Measurements from ENCODE around the gene DOCK4.

Gene DOCK4

DNA sequence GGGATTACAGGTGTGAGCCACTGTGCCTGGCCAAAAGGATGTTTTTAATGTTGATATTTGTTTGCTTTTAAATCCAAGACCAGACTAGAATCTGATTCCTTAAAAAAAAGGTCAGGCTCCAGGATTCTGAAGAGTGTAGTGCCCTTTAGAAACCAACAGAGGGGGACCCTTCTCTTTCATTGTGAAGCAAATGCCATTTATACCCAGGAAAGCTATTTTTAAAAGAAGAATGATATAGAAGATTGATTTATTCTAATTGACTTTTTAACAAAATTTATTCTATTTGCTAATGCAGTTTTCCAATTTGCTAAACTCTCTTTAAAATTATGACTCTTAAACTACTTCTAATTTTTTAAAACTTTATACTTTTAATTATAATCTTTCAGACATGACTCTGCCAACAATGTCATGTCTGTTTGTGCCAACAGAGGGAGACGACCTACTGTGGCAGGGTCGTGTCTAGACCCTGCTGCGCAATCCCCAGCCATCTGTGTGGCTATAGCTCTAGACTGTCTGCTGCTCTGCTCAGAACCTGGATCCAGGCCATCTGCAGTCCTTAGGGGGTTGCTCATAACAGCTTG, 442.9 kb downstream of the DOCK4 start:
- no peak for DNase-seq (ENCODE audit: low read depth)

DNA sequence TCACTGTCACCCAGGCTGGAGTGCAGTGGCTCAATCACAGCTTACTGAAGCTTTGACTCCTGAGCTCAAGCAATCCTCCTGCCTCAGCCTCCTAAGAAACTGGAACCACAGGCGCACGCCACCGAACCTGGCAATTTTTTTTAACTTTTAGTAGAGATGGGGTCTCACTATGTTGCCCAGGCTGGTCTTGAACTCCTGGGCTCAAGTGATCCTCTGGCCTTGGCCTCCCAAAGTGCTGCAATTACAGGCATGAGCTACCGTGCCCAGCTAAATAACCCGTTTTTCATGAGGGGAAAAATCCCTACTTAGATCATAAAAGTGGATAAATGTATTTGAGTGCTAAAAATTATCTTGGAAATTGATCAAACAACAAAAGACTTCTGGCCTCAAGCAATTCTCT, 443.4 kb downstream of the DOCK4 start:
- DNase-seq (ENCODE audit: low read depth) = no peak

DNA sequence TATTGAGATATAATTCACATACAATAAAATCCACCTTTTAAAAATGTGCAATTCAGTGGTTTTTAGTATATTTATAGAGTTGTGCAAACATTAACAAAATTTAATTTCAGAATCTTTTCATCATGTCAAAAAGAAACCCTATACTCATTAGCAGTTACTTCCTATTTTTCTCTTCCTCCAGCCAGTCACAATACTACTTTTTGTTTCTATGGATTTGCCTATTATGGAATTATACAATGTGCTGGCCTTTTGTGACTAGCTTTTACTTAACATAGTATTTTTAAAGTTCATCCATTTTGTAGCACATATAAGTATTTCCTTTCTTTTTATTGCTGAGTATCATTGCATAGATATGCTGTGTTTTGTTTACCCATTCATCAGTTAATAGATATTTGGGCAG, 444.0 kb downstream of the DOCK4 start:
- DNase-seq (ENCODE audit: low read depth) = no peak

DNA sequence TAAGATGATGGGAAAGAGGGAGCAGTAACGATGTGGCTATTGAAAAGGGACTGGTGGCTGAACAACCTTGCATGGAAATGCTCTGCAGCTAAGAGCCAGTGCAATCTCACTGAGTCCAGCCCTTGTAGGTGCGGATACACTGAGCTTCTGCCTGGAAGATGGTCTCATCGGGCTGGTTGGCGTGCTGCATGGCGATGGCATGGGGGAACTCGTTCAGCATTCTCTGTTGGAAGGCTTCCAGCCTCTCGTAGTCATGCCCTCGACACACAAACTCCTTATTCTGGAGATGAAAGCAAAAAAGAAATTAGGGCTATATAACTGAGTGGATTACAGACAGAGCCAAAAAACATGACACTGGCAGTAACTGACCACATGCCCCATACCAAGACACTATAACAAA, 446.2 kb downstream of the DOCK4 start:
- DNase-seq (ENCODE audit: low read depth) = no peak

DNA sequence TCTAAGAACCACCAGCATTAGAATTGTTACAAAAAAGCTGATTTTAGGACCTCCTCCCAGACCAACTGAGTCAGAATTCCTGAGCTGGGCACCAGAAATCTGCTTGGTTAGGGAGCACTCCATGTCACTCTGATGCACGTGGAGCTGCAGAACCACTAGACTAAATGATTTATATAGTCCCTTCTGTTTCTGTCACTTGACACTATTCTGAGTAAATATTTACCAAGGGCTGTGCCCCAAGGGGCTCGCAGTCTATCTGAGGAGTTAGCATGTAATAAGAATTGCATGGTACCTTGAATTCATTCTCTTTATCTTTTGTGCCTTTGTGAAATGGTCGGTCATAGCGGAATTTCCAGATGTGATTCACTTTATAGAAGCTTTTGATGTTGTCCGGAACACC, 447.9 kb downstream of the DOCK4 start:
- no peak for DNase-seq (ENCODE audit: low read depth)

DNA sequence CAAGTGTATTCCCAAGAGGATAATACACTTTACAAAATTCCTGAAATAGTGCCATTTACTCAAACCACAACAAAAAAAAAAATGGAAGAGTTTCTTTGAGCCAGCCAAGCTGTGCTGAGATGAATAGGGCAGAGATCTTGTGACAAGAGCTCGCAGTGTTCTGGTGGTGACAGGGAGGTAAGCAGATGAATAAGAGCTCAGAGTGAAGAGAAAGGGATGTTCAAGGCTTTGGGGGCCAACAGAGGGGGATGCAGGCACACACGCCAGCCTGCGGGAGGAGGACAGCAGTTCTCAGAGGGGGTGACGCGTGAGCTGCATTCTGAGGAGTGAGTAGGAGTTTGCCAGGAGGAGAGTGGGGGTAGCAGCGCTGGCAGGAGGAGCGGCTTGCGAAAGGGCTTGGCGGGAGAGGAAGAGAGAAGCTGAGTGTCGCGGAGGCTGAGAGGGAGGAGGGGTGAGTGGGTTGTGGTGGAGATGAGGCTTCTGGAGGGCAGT, 449.5 kb downstream of the DOCK4 start:
- DNase-seq (ENCODE audit: low read depth) = no peak

DNA sequence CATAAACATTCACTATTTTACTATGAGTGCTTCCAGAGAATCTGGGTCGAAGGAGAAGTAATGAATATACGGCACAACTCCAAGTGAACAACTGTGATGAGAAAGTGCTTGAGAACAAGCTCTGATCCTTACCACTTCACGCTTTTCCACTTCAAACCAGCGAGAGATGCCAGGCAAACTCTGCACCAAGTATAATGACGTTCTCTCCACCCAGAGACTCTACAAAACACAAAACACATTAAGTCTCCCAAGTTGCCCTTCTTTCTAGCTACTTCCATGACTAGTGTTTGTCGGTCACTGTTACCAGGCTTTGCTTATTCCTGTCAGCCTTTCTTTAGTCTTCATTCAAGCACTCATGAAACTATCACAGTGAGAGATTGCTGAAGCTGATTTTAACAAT, 450.8 kb downstream of the DOCK4 start:
- no peak for DNase-seq (ENCODE audit: low read depth)

DNA sequence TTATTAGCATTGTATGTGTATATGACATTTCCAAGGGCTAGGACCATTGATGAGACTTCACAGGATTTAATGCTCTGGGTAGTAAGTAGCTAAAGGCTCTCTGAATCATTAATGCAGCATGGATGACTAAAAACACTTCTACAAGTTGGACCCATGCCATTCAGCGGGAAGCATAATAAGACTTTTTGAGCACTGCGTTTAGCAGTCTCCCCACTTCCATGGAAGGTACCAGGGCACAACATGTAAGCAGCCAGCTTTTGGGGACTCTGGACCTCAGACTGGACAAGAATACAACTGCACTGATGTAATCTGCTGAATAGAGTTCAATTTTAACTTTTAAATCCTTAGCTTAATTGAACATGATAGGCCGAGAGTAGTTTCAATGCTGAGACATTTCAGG, 452.2 kb downstream of the DOCK4 start:
- no peak for DNase-seq (ENCODE audit: low read depth)

DNA sequence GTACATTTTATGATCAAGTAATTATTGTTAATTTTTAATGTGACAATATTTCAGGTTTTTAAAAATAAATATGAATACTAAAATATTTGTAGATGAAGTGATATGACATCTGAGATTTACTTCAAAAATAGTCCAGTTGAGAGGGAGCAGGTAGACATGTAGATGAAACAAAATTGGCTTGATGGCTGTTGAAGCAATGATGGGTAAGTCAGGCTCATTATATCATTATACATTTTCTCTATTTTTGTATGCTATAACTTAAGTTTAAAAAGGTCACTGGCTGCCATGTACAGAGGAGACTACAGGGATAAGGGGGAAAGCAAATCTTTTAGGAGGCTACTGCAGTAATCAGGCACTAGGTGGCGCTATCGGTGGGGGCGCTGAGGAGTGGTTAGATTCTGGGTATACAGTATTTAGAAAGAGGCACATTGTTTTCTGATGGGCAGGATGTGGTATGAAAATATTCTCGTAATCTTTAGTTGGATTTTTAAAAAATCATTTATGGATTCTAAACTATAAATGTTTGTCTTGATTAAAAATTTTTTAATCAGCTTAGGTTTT, 454.1 kb downstream of the DOCK4 start:
- no peak for DNase-seq (ENCODE audit: low read depth)

DNA sequence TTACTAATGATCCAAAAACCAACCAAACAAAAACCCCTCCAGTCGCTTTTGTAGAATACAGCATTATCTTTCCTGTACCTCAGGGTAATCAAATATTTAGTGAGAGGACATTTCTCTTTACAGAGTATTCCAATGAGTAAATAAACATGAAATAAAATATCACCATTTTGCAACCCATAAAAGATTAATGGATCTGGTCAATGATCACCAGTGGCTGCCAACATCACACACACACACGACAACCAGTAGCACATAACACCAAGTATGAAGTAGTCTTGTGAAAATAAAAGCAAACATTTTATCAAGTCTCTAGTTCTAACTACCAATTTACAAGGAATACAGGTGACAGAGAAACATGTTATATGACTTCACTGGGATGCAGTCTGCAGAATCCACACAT, 455.3 kb downstream of the DOCK4 start:
- DNase-seq (ENCODE audit: low read depth) = no peak

DNA sequence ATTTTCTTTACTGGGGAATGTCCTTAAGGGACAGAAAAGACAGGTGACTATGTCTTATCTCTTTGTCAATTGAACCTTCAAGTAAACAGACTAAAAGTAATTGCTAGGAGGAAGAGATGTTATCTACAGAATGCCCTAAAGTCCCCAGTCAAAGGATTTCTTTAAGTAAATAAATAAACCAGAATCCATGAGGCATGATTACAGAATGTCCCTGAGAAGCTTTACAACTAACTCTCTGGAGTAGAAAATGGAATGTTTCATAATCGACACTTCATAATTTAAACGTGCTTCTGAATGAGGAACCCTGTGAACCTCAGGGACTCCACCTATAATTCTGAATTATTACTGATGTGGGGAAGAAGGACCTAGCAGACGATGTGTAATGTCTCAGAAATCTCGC, 456.0 kb downstream of the DOCK4 start:
- DNase-seq (ENCODE audit: low read depth) = no peak

DNA sequence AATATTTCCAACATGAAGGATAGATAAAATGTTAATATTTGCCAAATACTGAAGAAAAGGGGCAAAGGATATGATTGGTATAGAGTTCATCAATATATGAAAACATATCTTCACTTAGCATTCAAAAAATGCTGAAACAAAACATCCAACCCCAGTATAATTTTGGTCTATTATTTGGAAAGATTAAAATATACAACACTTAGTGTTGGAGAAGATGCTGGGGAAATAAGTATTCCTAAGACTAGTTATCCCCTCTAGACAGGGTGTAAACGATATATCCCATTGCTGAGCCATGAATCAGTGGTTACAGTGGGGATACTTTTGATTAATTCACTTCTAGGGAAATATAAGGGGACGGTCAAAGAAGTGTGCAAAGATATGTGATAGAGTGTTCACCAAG, 456.6 kb downstream of the DOCK4 start:
- DNase-seq (ENCODE audit: low read depth) = no peak

DNA sequence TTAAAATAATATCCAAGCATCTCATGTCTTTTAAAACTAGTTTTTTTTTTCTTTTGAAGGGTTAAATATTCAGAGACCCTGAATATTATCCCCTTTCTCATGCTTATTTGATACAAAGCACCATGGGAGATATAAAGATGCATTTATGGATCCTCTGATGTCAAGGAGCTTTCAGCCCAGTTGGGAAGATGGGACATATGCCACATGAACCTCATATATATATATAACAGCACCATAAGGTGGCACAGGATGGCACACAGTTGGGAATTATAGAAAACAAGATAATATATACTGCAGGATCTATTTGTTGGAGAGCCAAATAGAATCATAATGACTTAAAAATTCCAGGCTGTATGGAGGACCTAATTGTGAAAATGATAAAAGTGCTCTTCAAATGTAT, 458.5 kb downstream of the DOCK4 start:
- no peak for DNase-seq (ENCODE audit: low read depth)

DNA sequence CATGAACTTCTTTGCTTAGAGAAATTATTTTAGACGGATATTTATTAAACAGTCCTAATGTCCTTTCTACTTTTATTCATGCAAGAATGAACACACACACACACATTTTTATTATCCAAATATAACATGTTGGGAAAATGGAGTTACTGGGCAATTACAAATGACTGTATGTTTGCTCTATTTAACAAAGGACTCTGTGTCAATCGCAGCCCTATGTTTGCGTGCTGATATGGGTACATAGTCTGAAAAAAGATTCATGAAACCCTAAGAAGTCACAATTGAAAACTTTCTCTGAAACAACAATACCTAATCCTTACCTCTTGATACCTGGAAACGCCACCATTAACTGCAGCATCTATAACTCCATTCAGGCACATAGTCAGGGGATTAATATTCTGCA, 459.2 kb downstream of the DOCK4 start:
- no peak for DNase-seq (ENCODE audit: low read depth)

DNA sequence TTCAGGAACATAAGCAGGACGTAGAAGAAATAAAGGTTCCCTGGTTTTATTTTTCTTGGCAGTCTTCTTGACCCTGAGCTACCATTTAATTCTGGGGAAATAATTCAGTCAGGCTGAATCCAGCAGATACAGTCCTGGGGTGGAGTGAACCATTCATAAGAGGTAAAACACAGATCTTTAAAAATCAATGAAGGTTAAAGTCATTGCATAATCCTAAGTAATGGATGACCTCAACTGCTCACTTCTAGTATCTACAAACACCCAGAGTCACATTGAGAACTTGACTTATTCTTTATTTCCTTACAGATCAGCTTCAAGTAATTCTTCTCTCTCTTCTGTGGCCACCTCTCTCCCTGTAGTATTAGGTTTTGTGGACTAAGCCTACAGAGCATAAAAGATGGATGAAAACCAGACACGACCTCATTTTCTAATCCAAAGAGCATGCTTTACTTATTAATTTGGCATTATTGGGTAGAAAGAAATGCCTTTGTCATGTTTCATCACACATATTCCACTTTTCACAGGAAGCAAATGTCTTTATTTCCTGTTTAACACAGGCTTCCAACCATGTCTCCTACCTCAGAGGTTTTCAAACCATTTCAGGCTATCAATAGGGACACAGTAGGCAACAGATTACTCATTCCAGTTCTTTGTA, 461.6 kb downstream of the DOCK4 start:
- no peak for DNase-seq (ENCODE audit: low read depth)

DNA sequence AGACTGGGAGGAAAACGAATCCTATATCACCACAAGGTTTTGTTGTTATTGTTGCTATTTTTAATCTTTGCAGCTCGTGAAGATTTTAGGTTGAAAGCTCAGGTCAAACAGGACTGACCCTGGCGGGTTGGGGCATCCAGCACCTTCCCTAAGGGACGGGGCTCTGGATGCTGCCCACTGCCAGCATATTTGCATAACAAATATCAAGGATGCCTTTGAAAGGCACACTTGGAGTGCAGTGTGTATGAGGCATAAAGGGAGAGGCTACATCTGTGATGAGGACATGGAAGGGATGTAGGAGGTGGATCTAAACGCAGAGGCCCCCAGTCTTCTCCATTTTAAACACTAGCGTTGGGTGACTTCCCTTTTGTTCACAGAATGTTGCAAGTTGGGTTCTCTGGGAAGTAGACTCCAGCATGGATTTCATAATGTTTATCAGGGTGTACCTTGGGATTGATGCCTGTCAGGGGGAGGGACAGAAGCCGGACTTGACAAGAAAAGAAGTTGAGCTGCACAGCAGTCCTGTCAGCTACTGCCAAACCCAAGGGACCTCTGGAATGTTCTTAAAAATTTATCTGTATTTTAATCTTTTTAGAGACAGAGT, 462.9 kb downstream of the DOCK4 start:
- DNase-seq (ENCODE audit: low read depth) = no peak

DNA sequence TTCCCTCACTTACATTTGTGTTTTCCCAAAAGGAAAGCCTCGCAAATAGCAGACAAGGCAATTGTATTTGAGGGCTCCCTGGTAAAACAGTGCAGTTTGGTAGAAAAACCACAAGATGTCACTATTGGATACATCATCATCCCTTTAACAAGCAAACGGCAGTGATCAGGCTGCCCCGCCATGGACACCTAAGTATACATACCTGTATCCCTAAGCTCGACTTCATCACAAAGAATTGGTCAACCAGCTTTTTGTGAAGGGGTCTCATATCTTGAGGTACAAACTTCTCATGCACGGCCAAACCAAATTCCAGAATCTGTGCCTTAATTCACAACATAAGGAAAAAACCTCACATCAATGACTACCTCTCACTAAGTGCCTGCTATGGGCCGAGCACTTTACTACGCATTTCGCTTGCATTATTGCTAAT, 464.4 kb downstream of the DOCK4 start:
- no peak for DNase-seq (ENCODE audit: low read depth)

DNA sequence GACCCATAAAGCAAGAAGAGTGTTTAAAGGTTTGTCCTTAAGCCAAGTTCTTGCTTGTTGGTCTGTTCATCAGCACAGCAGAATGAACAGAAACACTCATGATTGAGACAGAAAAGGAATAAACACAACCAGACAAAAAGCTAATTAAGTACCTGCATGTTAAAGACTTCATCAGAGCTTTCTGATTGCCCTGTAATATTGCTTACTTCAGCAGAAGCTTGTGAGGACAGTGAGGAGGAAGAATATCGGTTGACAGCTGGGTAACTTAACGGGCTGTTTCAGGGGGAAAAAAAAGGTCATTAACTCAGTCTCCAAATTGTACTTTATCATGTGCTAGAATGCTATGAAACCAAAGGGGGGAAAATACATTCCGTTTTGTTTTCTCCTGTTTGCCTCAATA, 465.3 kb downstream of the DOCK4 start:
- no peak for DNase-seq (ENCODE audit: low read depth)

DNA sequence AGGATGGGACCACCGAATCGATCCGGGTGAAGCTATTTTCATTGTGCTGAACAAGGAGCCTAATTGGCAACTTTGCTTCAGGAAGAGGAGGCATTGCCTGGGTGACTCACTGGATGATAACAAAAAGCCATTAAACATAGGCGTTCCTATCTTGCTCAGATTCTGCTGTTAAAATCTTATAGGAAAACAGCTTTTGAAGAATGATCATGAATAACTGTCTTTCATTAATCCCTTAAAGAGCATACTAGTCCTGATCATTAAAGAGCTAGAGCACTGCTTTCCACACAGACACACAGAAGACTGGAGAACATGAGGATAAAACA, 469.7 kb downstream of the DOCK4 start:
- no peak for DNase-seq (ENCODE audit: low read depth)

DNA sequence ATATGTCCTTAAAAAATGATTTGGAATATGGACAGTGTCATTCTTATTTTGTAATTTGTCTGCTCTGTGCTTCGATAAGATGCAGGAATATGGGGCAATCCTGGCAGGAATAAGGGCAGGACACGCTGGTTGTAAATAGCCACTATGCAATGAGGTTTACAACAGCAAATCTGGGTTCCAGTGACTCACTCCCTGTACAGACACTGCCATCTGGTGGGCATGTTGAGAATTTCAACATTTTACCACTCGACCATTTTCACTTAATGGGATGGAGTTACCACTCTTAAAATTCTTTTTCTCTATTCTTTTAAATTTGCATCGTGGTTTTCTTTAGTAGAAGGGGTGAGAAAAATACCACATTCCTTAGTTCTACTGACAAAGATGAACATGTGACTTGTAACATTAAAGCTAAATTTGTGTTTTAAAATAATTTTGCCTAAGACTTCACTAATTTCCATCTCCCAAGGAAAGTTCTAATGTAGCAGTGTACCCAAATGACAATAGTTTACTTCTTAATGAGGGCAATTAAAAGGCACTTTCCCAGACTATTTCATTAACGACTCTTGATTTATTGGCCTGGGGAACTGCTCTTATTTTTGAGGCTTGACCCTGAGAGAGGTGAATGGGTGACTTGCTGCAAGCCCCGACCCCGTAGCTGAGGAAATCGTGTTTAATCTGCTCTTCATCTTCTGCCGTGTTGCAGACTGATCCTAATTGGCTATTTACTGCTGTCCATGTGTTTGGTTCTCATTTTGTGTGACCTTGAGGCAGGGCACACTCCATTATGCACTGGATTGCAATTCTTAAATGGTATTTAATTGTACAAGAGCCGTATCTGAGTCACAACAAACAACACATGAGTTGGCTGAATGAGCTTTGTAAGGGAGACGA, 470.3 kb downstream of the DOCK4 start:
- DNase-seq (ENCODE audit: low read depth) = peak; percentile 47

DNA sequence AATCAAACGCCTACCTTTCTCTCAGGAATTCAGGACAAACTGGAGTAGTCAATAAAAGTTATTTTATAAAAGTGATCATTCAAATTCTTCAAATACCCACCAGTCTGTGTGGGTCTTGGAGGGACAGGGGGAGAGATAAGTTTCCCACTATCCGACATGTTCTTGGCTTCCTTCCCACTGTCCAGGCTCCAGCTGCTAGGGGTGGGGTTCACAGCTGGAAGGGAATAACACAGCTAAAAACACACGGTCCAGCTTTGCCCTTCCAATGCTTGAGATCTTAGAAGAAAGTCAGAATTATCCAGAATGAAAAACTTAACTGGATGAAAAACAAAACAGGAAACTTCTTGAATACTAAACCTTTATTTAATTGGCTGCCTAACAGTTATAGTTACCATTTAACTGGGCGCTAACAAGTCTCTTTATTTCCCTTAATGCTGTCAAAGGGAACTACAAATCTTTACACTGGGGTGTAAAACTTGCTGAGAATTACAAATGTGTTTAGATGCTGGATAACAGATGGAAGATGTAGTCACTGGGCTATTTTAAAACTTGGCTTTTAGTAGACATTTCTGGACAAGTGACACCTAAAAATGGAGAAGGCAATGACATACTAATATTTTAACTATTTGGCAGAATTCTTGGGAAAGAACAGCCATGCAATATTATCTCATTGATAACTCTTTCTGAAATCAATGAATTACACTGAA, 471.1 kb downstream of the DOCK4 start:
- no peak for DNase-seq (ENCODE audit: low read depth)

DNA sequence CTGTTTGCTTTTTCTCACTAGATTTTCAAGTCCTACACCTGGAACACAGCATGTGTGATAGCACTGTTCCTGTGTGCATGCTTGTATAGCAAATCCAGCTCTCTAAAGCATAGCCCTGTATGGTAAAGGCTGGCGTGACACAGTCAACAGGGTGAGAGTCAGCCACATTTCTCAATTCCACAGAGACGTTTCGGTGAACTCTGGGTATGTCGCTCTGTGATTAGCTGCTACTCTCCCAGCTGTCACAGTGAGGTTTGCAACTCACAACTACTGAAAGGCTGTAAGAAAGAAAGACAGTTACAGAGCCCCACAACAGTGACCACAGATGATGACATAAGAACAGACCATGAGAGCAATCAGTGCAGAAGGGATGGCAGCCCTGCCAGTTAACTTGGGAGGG, 473.3 kb downstream of the DOCK4 start:
- DNase-seq (ENCODE audit: low read depth) = no peak

Measured in GM04504 (cell line).